22Rv1 (cell line): ENCODE results near the gene PCDHGB6.

Experiments
- H3K27ac ChIP-seq: fragments of 450-650 bp; 2 replicates; pipeline ENCODE4 v1.5.1; 2017
- ZFX ChIP-seq: fragments of 450-650 bp; IDR thresholded peaks from 2 replicates; pipeline ENCODE4 v1.6.1; 2017; ENCODE audit warnings: antibody characterized with exemption, borderline replicate concordance
- TF ChIP-seq, protein P1 (sequence below): fragments of 450-650 bp; IDR thresholded peaks from 2 replicates; pipeline ENCODE4 v1.5.1; 2017; ENCODE audit warnings: mild to moderate bottlenecking

PCDHGB6 gene

GRCh38 chr5:141434006-141434405 is 26.2 kb downstream of the PCDHGB6 start:
- TF ChIP-seq ZFX: no peak
- TF ChIP-seq, protein P1, sequence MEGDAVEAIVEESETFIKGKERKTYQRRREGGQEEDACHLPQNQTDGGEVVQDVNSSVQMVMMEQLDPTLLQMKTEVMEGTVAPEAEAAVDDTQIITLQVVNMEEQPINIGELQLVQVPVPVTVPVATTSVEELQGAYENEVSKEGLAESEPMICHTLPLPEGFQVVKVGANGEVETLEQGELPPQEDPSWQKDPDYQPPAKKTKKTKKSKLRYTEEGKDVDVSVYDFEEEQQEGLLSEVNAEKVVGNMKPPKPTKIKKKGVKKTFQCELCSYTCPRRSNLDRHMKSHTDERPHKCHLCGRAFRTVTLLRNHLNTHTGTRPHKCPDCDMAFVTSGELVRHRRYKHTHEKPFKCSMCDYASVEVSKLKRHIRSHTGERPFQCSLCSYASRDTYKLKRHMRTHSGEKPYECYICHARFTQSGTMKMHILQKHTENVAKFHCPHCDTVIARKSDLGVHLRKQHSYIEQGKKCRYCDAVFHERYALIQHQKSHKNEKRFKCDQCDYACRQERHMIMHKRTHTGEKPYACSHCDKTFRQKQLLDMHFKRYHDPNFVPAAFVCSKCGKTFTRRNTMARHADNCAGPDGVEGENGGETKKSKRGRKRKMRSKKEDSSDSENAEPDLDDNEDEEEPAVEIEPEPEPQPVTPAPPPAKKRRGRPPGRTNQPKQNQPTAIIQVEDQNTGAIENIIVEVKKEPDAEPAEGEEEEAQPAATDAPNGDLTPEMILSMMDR: no peak
- no peak overlapping the region for H3K27ac ChIP-seq

- TF ChIP-seq, protein P1: no peak
- no peak for TF ChIP-seq ZFX
- no peak overlapping the region for H3K27ac ChIP-seq
These were observed 29.4 kb downstream of the PCDHGB6 start for GRCh38 chr5:141437221-141437620.

DNA sequence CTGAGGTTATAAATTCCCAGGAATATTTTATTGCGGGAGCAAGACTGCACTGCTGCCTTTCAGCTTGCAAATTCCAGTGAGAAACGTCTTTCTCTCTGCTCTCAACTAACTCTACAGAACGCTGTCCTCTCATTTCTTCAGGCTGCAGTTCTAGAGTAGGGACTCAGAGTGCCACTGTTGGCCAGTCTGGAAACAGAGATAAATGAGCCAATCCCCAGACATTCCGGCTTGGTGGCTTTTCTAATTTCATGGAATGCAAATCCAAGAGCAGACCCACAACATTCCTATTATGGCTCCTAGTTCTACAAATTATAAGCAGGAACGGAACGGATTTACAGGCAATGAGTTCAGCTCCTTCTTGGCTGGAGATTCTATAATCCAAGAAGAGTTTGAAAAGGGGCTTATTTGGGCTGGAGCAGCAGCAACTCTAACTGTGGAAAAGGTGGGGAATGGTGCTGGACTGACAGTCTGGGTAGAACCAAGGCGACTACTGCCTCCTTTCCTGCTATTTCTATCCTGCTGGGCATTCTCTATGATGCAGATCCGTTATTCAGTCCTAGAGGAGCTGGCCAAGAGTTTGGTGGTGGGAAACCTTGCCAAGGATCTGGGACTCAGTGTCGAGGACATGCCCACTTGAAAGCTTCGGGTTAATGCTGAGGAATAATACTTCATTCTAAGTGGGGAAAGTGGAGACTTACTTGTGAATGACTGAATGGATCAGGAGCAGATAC is 31.8 kb downstream of the PCDHGB6 start:
- no peak for TF ChIP-seq ZFX
- TF ChIP-seq, protein P1: no peak
- no peak overlapping the region for H3K27ac ChIP-seq

- H3K27ac ChIP-seq: no peak overlapping the region
- TF ChIP-seq, protein P1: no peak
- TF ChIP-seq ZFX: no peak
These were observed 32.5 kb downstream of the PCDHGB6 start for GRCh38 chr5:141440341-141440740.

- TF ChIP-seq ZFX: no peak
- TF ChIP-seq, protein P1: no peak
- H3K27ac ChIP-seq: no peak overlapping the region
These were observed 33.9 kb downstream of the PCDHGB6 start for GRCh38 chr5:141441571-141442170.
